ENCODE results near the gene HLX.

DNA sequence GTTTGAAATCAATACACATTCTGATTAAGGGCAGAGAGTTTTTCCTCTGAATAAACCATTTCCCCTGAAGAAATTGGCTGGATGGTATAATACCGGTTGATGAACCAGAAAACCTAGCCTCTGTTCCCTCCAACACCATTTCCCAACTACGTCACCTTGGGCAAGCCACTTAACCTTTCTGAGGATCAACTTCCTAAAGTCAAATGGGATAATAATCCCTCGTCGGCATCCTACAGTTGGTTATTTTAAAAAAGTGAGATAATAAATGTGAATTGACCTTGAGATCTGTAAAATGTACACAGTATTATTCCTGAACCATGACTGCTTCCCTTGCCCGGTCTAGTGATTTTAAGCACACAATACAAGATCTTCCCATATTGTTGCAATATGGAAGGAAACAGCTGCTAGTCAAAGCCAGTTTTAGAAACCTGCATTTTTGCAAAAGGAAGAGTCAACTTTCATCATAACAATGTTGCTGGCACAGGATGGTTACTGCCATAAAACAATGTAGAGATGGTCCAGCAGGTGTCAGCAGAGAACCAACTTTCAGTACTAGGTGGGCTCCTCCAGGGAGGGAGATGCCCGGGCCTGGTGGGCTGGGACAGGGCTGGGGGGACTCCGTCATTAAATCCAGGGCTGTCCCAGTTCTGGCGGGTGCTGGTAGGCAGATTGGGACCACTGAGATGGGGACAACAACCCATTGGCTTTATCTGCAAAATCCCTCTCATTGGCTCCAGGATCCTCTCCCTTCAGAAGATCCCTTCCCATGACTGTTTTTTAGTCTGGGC is 5.2 kb upstream of the HLX start:
- TF ChIP-seq, protein P1, sequence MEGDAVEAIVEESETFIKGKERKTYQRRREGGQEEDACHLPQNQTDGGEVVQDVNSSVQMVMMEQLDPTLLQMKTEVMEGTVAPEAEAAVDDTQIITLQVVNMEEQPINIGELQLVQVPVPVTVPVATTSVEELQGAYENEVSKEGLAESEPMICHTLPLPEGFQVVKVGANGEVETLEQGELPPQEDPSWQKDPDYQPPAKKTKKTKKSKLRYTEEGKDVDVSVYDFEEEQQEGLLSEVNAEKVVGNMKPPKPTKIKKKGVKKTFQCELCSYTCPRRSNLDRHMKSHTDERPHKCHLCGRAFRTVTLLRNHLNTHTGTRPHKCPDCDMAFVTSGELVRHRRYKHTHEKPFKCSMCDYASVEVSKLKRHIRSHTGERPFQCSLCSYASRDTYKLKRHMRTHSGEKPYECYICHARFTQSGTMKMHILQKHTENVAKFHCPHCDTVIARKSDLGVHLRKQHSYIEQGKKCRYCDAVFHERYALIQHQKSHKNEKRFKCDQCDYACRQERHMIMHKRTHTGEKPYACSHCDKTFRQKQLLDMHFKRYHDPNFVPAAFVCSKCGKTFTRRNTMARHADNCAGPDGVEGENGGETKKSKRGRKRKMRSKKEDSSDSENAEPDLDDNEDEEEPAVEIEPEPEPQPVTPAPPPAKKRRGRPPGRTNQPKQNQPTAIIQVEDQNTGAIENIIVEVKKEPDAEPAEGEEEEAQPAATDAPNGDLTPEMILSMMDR (IDR thresholded peaks at IDR 0.05): peak; percentile 81
- no peak for TF ChIP-seq EZH2 (IDR thresholded peaks at IDR 0.05)
- peak; percentile 29 for TF ChIP-seq EZH2phosphoT487 (IDR thresholded peaks at IDR 0.05)

Measured in neural progenitor cell (in vitro differentiated cells).